GM12892 (cell line): ENCODE measurements around the gene CREB3L1.

Experiments used
- POLR2A ChIP-seq: IDR thresholded peaks from 2 replicates; pipeline ENCODE4 v1.6.1; 2011; ENCODE audit warnings: low read depth, low read length, control low read depth
- POLR2AphosphoS5 ChIP-seq: IDR thresholded peaks from 2 replicates; pipeline ENCODE4 v1.6.1; 2011; ENCODE audit warnings: low read depth, low read length, control low read depth
- TAF1 ChIP-seq: IDR thresholded peaks from 2 replicates; pipeline ENCODE4 v1.6.1; 2011; ENCODE audit warnings: low read depth, mild to moderate bottlenecking, control low read depth, low read length, borderline replicate concordance

DNA sequence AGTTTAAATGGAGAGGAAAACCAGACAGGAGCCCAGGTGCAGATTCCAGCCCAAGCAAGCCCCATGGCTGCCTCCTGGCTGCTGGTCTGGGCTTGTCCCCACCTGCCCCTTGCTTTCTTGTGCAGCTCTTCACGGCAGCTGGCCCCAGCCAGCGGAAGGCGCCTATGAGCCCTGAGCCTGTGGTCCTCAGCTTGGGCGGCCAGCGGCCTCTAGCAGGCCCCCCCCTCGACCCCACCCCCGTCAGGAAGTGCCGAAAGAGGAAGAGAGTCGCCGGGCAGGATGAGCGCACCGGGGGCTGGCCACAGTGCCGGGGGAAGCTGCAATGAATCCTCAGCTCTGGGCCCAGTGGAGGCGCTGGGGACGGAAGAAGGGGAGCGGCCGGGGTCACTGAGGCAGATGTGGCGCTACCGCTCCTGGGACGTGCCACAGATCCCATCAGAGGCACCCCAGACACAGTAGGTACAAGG is 67.7 kb downstream of the CREB3L1 start:
- TF ChIP-seq POLR2A (no peak), TAF1 (no peak), POLR2AphosphoS5 (no peak)
